Measurements from ENCODE around the gene CLEC4F. TPM values are rescaled to one million over a fixed set of nuclear protein-coding genes. Genes with fewer than 3 reads are reported as not detected.

Gene CLEC4F
- total RNA-seq, 1 donor from 2014 or later: not detected

Small RNA genes lying within 50 kb of the gene (small RNA-seq; reads per million reads assigned to genes)
- not detected for gene HMGN2P21 (ENCODE audit: low replicate concordance)

Other genes with a start within 250 kb of the CLEC4F start
- 2.8 TPM for gene ADD2, start 52.4 kb downstream of the CLEC4F start, total RNA-seq
- gene FIGLA, start 30.0 kb downstream of the CLEC4F start, total RNA-seq: not detected
- not detected for gene CD207, start 15.2 kb upstream of the CLEC4F start, total RNA-seq
- gene VAX2, start 80.0 kb upstream of the CLEC4F start, total RNA-seq: 0.51 TPM
- gene ATP6V1B1, start 115.3 kb upstream of the CLEC4F start, total RNA-seq: 4.3 TPM
- gene ANKRD53, start 158.0 kb upstream of the CLEC4F start, total RNA-seq: 0.31 TPM
- gene TEX261, start 174.3 kb upstream of the CLEC4F start, total RNA-seq: 63.3 TPM
- 47.3 TPM for gene NAGK, start 248.0 kb upstream of the CLEC4F start, total RNA-seq